ENCODE data around the gene BEND7. TPM values are rescaled to one million over a fixed set of nuclear protein-coding genes. Genes with fewer than 3 reads are reported as not detected.

Gene BEND7
- total and polyA plus RNA-seq, 8 donors: 12.8 to 21.3 (median 19.6) TPM

DNA sequence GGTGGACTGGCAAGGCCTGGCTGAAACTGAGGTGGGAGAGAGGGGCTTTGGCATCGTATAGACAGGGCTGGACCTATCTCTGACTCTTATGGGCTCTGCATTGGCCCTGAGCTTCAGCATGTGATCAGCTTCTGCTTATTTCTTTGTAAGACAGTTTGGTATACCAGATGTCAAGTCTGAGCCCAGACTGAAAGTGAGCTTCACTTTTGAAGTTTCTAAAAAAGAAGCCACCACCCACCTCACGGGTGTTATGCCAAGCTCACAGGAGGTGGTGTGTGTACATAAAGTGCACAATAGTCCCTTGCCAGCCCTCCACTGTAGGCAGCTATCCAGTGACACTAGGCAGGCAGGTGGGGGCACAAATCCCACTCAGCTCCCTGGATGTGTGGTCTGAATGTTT is 112.1 kb downstream of the BEND7 start:
- no peaks in the 10 kb centered on the region for H3K36me3 ChIP-seq
- H3K4me3 ChIP-seq: no peak overlapping the region
- intact Hi-C loops (cut with DNase I): no loop called here
- DNase-seq (no peak), ATAC-seq (no peak)
- H3K4me1 ChIP-seq: no peaks in the 10 kb centered on the region
- peaks cover 0 to 13% of the 10 kb centered on the region in 2 donors for H3K9me3 ChIP-seq
- TF ChIP-seq, protein P1, sequence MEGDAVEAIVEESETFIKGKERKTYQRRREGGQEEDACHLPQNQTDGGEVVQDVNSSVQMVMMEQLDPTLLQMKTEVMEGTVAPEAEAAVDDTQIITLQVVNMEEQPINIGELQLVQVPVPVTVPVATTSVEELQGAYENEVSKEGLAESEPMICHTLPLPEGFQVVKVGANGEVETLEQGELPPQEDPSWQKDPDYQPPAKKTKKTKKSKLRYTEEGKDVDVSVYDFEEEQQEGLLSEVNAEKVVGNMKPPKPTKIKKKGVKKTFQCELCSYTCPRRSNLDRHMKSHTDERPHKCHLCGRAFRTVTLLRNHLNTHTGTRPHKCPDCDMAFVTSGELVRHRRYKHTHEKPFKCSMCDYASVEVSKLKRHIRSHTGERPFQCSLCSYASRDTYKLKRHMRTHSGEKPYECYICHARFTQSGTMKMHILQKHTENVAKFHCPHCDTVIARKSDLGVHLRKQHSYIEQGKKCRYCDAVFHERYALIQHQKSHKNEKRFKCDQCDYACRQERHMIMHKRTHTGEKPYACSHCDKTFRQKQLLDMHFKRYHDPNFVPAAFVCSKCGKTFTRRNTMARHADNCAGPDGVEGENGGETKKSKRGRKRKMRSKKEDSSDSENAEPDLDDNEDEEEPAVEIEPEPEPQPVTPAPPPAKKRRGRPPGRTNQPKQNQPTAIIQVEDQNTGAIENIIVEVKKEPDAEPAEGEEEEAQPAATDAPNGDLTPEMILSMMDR (IDR thresholded peaks at IDR 0.05): no peak
- no peak overlapping the region for H3K27ac ChIP-seq
- no peaks in the 10 kb centered on the region for H3K27me3 ChIP-seq

DNA sequence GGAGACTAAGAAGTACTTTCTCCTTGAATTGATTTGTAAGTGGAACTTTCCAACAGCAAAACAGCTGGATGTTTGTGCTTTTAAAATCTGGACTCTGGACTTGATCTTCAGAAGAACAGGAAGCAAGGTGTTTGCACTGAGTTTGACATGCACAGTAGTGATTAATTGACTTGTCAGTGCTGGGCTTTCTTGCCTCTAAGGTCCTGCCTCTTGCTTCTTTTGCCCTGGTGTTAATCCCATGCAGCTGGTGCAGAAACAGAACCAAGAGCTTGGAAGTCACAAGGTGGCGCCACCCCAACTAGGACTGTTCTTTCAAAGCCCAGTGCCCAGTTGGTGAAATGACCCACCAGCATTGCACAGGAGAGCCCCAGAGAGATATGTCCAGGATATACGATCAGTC is 114.0 kb downstream of the BEND7 start:
- Histone ChIP-seq H3K27ac (no peak overlapping the region), H3K4me1 (no peaks in the 10 kb centered on the region), H3K4me3 (no peak overlapping the region), H3K27me3 (no peaks in the 10 kb centered on the region), H3K9me3 (peaks cover 0 to 13% of the 10 kb centered on the region in 2 donors), H3K36me3 (no peaks in the 10 kb centered on the region)
- TF ChIP-seq, protein P1 (IDR thresholded peaks at IDR 0.05): no peak
- ATAC-seq: no peak
- intact Hi-C loops (cut with DNase I): no loop called here
- no peak for DNase-seq

DNA sequence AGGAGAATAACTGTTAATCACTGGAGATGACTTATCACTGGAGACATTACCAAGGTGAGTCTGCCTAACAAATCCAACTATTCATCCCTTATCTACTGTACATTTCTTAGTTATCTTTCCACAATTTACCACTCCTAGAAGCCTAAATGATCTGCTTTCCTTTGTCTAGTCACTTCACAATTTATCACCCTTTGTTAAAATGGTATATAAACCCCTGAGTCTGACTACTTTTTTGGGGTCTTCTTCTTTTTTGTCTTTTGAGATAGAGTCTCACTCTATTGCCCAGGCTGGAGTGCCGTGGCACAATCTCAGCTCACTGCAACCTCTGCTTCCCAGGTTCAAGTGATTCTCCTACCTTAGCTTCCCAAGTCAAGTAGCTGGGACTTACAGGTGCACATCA is 114.7 kb downstream of the BEND7 start:
- TF ChIP-seq, protein P1 (IDR thresholded peaks at IDR 0.05): no peak
- Histone ChIP-seq H3K4me1 (no peaks in the 10 kb centered on the region), H3K27ac (no peak overlapping the region), H3K27me3 (no peaks in the 10 kb centered on the region), H3K4me3 (no peak overlapping the region), H3K9me3 (peaks cover 0 to 13% of the 10 kb centered on the region in 2 donors), H3K36me3 (no peaks in the 10 kb centered on the region)
- no peak for DNase-seq
- ATAC-seq: no peak
- intact Hi-C loops (cut with DNase I): no loop called here

- Histone ChIP-seq H3K27ac (no peak overlapping the region), H3K27me3 (no peaks in the 10 kb centered on the region), H3K9me3 (peaks cover 0 to 13% of the 10 kb centered on the region in 2 donors), H3K4me3 (no peak overlapping the region), H3K36me3 (no peaks in the 10 kb centered on the region), H3K4me1 (no peaks in the 10 kb centered on the region)
- TF ChIP-seq, protein P1 (IDR thresholded peaks at IDR 0.05): no peak
- ATAC-seq (no peak), DNase-seq (no peak)
- intact Hi-C loops (cut with DNase I): no loop called here
Measured at GRCh38 chr10:13412894-13413293, 115.9 kb downstream of the BEND7 start.

DNA sequence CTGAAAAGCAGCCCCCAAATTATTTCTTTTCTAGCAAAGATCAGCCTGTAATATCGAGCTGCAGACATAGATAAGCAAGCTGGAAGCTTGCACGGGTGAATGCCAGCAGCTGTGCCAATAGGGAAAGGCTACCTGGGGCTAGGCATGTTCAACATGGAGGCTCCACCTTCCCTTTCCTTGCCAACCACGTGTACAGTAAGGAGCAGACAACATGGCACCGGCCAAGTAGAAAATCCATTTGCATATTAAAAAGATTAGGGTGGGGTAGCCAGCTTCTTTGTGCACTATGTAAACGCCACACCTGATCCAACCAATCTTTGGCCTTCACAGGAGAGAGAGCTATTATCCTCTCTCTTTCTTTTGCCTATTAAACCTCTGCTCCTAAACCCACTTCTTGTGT is 124.0 kb downstream of the BEND7 start:
- intact Hi-C loops (cut with DNase I): no loop called here
- no peaks in the 10 kb centered on the region for H3K36me3 ChIP-seq
- H3K9me3 ChIP-seq: peaks cover 0 to 2% of the 10 kb centered on the region in 2 donors
- H3K27me3 ChIP-seq: no peaks in the 10 kb centered on the region
- no peaks in the 10 kb centered on the region for H3K4me1 ChIP-seq
- H3K27ac ChIP-seq: no peak overlapping the region
- no peak overlapping the region for H3K4me3 ChIP-seq
- TF ChIP-seq, protein P1 (IDR thresholded peaks at IDR 0.05): no peak
- DNase-seq (no peak), ATAC-seq (no peak)
